T47D (cell line): Measurements from ENCODE around the gene SNX24.

ENCODE experiments used
- DNase-seq, 2 experiments: peaks; one replicate each; pipeline versions ENCODE4 v3.0.0 to v3.0.0-alpha.2; 2011 to 2012; ENCODE audit warnings: low read depth in 1 of 2, low spot score in 1 of 2
- JUND ChIP-seq: IDR thresholded peaks from 2 replicates; pipeline ENCODE4 v1.6.1; 2012; ENCODE audit warnings: low read depth
- in situ Hi-C: cut with HindIII; loops from 2 replicates; pipeline ENCODE4 v1.10.0; 2016; ENCODE audit warnings: low sequenced_read_pairs, low pct_unique_long_range_greater_than_20kb

SNX24 gene

DNA sequence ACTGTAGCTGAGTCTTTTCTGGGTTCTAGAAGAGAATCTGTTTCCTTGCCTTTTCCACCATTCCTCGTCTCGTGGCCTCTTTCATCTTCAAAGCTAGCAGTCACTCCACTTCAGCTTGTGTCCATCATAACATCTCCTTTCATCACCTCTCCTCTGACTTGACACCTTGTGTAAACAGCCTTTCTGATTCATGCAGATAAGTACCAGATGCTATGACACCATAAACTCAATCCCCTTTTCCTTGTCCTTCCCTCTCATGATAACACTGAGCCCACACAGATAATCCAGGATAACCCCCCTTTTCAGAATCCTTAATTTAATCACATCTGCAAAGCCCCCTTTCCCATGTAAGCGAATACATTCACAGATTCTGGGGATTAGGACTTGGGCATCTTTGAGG, 95.5 kb downstream of the SNX24 start:
- DNase-seq: no peak
- TF ChIP-seq JUND: no peak
- in situ Hi-C loops: no loop called here

- in situ Hi-C loops: no loop called here
- TF ChIP-seq JUND: no peak
Observed at GRCh38 chr5:122941737-122942136, 96.3 kb downstream of the SNX24 start.

GRCh38 chr5:122942164-122942914, 96.9 kb downstream of the SNX24 start:
- TF ChIP-seq JUND: no peak
- DNase-seq: no peak
- in situ Hi-C loops: no loop called here

More at GRCh38 chr5:122941737-122942136, 96.3 kb downstream of the SNX24 start:
- DNase-seq: no peak

DNA sequence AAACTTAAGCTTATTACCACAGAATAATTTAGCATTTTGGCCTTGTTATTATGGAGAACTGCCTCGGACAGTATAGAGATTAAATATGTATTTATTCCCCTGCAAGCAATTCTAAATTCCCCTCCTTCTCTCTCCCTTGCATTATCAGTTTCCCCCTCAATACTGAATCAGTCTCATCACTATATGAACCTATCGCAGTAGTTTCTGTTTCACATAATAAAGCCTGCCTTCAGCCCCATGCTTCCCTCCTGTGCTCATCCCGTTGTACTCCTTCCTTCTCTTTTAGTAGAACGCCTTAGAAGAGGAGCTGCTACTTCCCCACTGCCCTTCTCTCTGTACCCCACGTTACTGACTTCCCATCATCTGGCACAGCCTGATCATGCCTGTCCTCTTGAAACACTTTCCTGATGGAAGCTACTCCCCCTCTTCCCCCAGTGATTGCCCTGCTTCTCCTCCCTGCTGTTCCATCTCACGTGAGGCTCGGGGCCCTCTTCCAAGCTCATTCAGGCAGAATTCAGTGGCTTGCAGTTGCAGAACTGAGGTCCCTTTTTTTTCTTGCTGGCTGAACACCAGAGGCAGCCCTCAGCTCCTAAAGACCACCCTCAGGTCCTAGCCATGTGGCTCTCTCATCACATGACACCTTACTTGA, 97.8 kb downstream of the SNX24 start:
- in situ Hi-C loops: no loop called here
- DNase-seq: no peak
- no peak for TF ChIP-seq JUND

DNA sequence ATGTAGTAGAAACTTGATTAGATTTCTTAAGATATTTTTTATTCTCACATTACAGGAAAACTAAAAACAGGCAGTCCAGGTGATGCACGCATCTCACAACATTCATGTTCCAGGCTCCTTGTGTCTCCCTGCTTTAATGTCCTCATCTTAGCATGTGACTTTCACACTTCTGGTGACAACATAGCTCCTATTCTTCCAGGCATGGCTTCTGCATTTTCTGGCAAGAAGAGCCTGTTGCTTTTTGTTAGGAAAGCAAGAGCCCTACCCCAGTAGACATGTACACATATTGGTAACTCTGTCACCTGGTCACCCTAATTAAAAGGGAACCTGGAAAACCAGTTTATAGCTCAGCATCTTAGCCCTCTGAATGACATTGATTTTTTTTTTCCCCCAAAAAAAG, 98.6 kb downstream of the SNX24 start:
- in situ Hi-C loops: no loop called here

GRCh38 chr5:122947372-122947771, 102.0 kb downstream of the SNX24 start:
- TF ChIP-seq JUND: no peak
- in situ Hi-C loops: no loop called here
- DNase-seq: no peak

More for the DNA sequence above, 98.6 kb downstream of the SNX24 start:
- peak in 1 of 2 experiments; percentile 12 for DNase-seq
- no peak for TF ChIP-seq JUND

DNA sequence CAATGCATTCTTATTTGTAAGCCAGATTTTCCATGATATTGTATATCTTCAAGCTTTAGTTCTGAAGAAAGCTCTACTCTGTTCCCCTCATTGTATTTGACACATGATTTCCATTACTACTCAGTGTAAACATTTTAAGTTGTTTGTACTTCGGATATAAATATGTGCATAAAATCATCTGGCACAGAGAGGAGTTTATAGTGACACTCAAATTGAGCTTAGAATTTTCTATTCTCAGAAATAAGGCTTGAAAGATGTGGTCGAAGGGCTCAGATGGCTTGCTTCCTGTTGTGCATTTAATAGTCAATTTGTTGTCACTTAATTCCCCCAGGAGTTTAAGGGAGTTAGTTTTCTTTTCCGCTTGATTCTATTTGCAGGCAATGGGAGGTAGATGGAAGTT, 102.4 kb downstream of the SNX24 start:
- no peak for TF ChIP-seq JUND
- DNase-seq: no peak
- in situ Hi-C loops: no loop called here

DNA sequence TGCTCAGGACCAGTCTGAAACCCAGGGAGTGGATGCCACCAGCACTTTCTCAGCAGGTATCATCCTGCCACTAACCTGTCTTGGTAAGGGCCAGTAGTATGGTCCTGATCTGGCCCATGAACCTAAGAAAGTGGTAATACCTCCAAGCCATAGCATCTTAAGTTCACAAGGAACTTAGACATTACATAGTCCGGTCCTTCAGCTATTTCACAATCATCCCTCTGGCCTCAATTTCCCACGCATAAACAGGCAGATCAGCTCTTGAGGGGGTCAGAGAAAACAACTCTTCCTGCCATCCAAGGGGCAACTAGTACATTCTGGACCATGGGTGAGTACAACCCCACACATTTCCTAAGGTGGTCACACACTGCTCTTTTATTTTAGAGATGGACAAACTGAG, 102.9 kb downstream of the SNX24 start:
- in situ Hi-C loops: no loop called here
- DNase-seq: no peak
- no peak for TF ChIP-seq JUND

GRCh38 chr5:122951658-122952057, 106.2 kb downstream of the SNX24 start:
- DNase-seq: no peak
- in situ Hi-C loops: no loop called here
- no peak for TF ChIP-seq JUND

DNA sequence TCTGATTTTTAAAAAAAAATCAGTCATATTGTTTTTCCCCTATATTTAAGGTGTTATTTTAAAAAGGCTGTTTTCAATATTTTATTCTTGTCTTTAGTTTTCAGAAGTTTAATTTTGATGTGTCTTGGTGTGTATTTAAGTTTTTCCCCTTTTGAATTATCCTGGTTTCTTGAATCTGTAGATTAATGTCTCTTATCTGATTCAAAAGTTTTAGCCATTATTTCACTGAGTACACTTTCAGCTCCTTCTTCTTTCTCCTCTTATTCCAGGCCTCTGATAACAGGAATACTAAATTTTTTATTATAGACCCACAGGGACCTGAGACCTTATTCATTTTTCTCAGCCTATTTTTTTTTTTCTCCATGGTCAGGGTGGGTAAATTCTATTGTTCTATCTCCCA, 109.3 kb downstream of the SNX24 start:
- in situ Hi-C loops: no loop called here
- TF ChIP-seq JUND: no peak
- no peak for DNase-seq

GRCh38 chr5:122957457-122957856, 112.0 kb downstream of the SNX24 start:
- no peak for DNase-seq
- in situ Hi-C loops: no loop called here
- TF ChIP-seq JUND: no peak

DNA sequence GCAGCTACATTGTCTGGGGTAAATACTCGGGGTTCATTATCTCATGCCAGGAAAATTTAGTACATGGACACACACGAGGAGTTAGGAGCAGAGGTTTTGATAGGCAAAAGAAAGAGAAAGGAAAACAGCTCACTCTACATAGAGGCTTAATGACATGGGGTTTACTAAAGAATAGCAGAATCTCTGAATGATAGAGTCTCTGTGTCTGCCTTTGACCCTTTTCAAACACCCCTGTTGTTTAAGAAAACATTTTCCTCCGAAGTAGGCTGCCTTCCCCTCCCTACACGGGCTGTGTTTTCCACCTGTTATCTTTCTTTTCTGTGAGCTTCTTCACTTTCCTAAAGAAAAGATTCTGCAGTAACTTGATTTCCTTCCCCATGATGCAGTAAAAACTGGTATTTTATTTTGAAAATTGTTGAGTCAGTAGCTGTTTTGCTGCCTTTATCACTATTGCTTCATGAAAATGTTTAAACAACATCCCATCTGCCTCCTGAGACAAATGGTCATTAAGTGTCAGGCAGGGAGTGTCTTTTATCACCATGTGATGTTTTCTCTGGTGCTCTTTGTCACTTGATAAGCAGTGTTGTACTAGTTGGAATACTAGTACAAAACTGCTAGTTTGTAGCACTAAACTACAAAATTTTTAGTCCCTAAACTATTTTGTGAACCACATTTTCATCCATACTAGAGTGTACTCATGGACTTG, 114.5 kb downstream of the SNX24 start:
- no peak for DNase-seq
- in situ Hi-C loops: no loop called here
- TF ChIP-seq JUND: no peak

DNA sequence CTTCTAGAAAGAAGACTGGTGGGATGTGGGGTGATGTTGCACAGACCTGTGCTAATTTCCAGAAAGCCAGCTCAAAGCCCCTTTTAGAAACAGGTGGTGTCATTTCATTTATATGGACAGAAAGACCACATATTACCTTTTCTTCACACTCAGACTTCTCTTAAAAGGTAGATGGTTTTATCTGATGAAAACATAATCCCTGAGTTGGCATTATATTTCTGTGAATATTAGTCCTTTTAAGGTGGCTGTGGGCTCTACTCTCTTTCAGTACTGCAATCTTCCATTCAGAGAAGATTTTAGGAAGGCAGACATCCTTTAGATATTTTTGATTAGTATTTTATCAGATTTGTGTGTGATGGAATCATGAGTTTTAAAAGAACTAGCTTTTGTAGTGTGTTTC, 117.9 kb downstream of the SNX24 start:
- TF ChIP-seq JUND: no peak
- DNase-seq: no peak
- in situ Hi-C loops: no loop called here
